HEK293 (cell line): Measurements from ENCODE around the gene KRT39.

ENCODE experiments used
- CTCF ChIA-PET: fragments of 350-600 bp; formaldehyde crosslinking; extraction: SDS; loops from one replicate; lab custom pipeline; 2021; ENCODE audit warnings: antibody characterized with exemption; lab: Yijun Ruan, JAX
- POLR2A ChIA-PET: fragments of 300-600 bp; formaldehyde crosslinking; extraction: SDS; loops from one replicate; lab custom pipeline; 2020; ENCODE audit warnings: antibody characterized with exemption, inconsistent platforms; lab: Yijun Ruan, JAX
- H3K27ac ChIP-seq: fragments of 200-500 bp; sonication (Bioruptor generic); 2 replicates; pipeline ENCODE4 v1.5.1; 2014; ENCODE audit warnings: low read depth, low read length, control low read depth, inconsistent platforms; ENCODE audit errors: extremely low read depth
- H3K36me3 ChIP-seq, 2 experiments: fragments of 200-500 bp in 1 of 2; sonication (Bioruptor generic) in 1 of 2; 1 replicate in 1 of 2; 2 replicates in 1 of 2; pipeline ENCODE4 v1.5.1; 2014 to 2017; ENCODE audit warnings: inconsistent platforms in 2 of 2, low read length in 2 of 2; ENCODE audit not compliant: control insufficient read depth in 2 of 2, insufficient read depth in 1 of 2
- H3K4me1 ChIP-seq: fragments of 200-500 bp; sonication (Bioruptor generic); 2 replicates; pipeline ENCODE4 v1.5.1; 2014; ENCODE audit warnings: mild to moderate bottlenecking, low read length, inconsistent platforms; ENCODE audit not compliant: control insufficient read depth, insufficient read depth
- H3K4me3 ChIP-seq: 2 replicates; pipeline ENCODE4 v1.5.1; 2011; ENCODE audit warnings: low read depth, mild to moderate bottlenecking, control low read depth, low read length, moderate library complexity
- H3K9me3 ChIP-seq: fragments of 200-500 bp; sonication (Bioruptor generic); 2 replicates; pipeline ENCODE4 v1.5.1; 2014; ENCODE audit warnings: low read depth, low read length, inconsistent platforms; ENCODE audit not compliant: control insufficient read depth, insufficient read depth
- HOXD13 ChIP-seq: sonication (generic); formaldehyde crosslinking; IDR thresholded peaks from 2 replicates; pipeline ENCODE4 v1.8.0; 2022; ENCODE audit warnings: missing genetic modification reagents, borderline replicate concordance
- IKZF3 ChIP-seq: fragments of 450-650 bp; IDR thresholded peaks from 2 replicates; pipeline ENCODE4 v1.5.0; 2018; ENCODE audit warnings: missing biosample characterization, mild to moderate bottlenecking, missing genetic modification characterization, moderate library complexity
- KLF7 ChIP-seq: fragments of 450-650 bp; formaldehyde crosslinking; IDR thresholded peaks from 2 replicates; pipeline ENCODE4 v1.5.1; 2016; ENCODE audit warnings: missing biosample characterization, missing genetic modification characterization, borderline replicate concordance
- KLF8 ChIP-seq: fragments of 450-650 bp; formaldehyde crosslinking; IDR thresholded peaks from 2 replicates; pipeline ENCODE4 v1.5.1; 2016; ENCODE audit warnings: missing biosample characterization, missing genetic modification characterization
- KLF9 ChIP-seq: fragments of 450-650 bp; formaldehyde crosslinking; IDR thresholded peaks from 2 replicates; pipeline ENCODE4 v1.5.1; 2016; ENCODE audit warnings: missing biosample characterization, missing genetic modification characterization, low read depth
- SCRT2 ChIP-seq: fragments of 450-650 bp; formaldehyde crosslinking; IDR thresholded peaks from 2 replicates; pipeline ENCODE4 v1.5.1; 2016; ENCODE audit warnings: missing biosample characterization, missing genetic modification characterization
- SP3 ChIP-seq: fragments of 450-650 bp; formaldehyde crosslinking; IDR thresholded peaks from 2 replicates; pipeline ENCODE4 v1.5.1; 2016; ENCODE audit warnings: missing biosample characterization, missing genetic modification characterization
- TRIM28 ChIP-seq: IDR thresholded peaks from 2 replicates; pipeline ENCODE4 v1.6.1; 2011; ENCODE audit warnings: low read length, control low read depth, borderline replicate concordance
- ZFHX2 ChIP-seq: fragments of 450-650 bp; formaldehyde crosslinking; conservative IDR thresholded peaks from 2 replicates; pipeline ENCODE4 v1.5.1; 2016; ENCODE audit warnings: missing biosample characterization, missing genetic modification characterization
- ZNF10 ChIP-seq: fragments of 450-650 bp; formaldehyde crosslinking; IDR thresholded peaks from 2 replicates; pipeline ENCODE4 v1.5.1; 2017; ENCODE audit warnings: missing biosample characterization, missing genetic modification characterization
- ZNF112 ChIP-seq: fragments of 450-650 bp; formaldehyde crosslinking; IDR thresholded peaks from 2 replicates; pipeline ENCODE4 v1.5.0; 2017; ENCODE audit warnings: missing biosample characterization, missing genetic modification characterization
- ZNF138 ChIP-seq: fragments of 450-650 bp; formaldehyde crosslinking; IDR thresholded peaks from 2 replicates; pipeline ENCODE4 v1.5.1; 2016; ENCODE audit warnings: missing biosample characterization, missing genetic modification characterization, borderline replicate concordance
- ZNF155 ChIP-seq: fragments of 450-650 bp; formaldehyde crosslinking; IDR thresholded peaks from 2 replicates; pipeline ENCODE4 v1.5.1; 2016; ENCODE audit warnings: missing biosample characterization, missing genetic modification characterization
- ZNF184 ChIP-seq: fragments of 450-650 bp; IDR thresholded peaks from 2 replicates; pipeline ENCODE4 v1.5.1; 2018; ENCODE audit warnings: missing biosample characterization, mild to moderate bottlenecking, missing genetic modification characterization
- ZNF214 ChIP-seq: fragments of 450-650 bp; formaldehyde crosslinking; IDR thresholded peaks from 2 replicates; pipeline ENCODE4 v1.5.1; 2017; ENCODE audit warnings: missing biosample characterization, mild to moderate bottlenecking, missing genetic modification characterization, borderline replicate concordance
- ZNF239 ChIP-seq: fragments of 450-650 bp; formaldehyde crosslinking; IDR thresholded peaks from 2 replicates; pipeline ENCODE4 v1.5.1; 2016; ENCODE audit warnings: missing biosample characterization, missing genetic modification characterization
- ZNF248 ChIP-seq: fragments of 450-650 bp; formaldehyde crosslinking; IDR thresholded peaks from 2 replicates; pipeline ENCODE4 v1.5.1; 2017; ENCODE audit warnings: missing biosample characterization, missing genetic modification characterization
- ZNF280D ChIP-seq: fragments of 450-650 bp; formaldehyde crosslinking; IDR thresholded peaks from 2 replicates; pipeline ENCODE4 v1.5.1; 2016; ENCODE audit warnings: missing biosample characterization, missing genetic modification characterization
- ZNF394 ChIP-seq: fragments of 450-650 bp; formaldehyde crosslinking; IDR thresholded peaks from 2 replicates; pipeline ENCODE4 v1.5.1; 2016; ENCODE audit warnings: missing biosample characterization, missing genetic modification characterization, mild to moderate bottlenecking, moderate library complexity, borderline replicate concordance
- ZNF416 ChIP-seq: fragments of 450-650 bp; formaldehyde crosslinking; IDR thresholded peaks from 2 replicates; pipeline ENCODE4 v1.5.1; 2016; ENCODE audit warnings: missing biosample characterization, missing genetic modification characterization
- ZNF426 ChIP-seq: fragments of 450-650 bp; formaldehyde crosslinking; IDR thresholded peaks from 2 replicates; pipeline ENCODE4 v1.5.1; 2017; ENCODE audit warnings: missing biosample characterization, missing genetic modification characterization, mild to moderate bottlenecking, inconsistent platforms, moderate library complexity
- ZNF473 ChIP-seq: fragments of 450-650 bp; formaldehyde crosslinking; IDR thresholded peaks from 2 replicates; pipeline ENCODE4 v1.5.1; 2017; ENCODE audit warnings: missing biosample characterization, missing genetic modification characterization
- ZNF514 ChIP-seq: fragments of 450-650 bp; formaldehyde crosslinking; IDR thresholded peaks from 2 replicates; pipeline ENCODE4 v1.5.1; 2016; ENCODE audit warnings: missing biosample characterization, missing genetic modification characterization
- ZNF623 ChIP-seq: fragments of 450-650 bp; formaldehyde crosslinking; IDR thresholded peaks from 2 replicates; pipeline ENCODE4 v1.5.1; 2016; ENCODE audit warnings: missing biosample characterization, missing genetic modification characterization
- ZNF660 ChIP-seq: fragments of 450-650 bp; IDR thresholded peaks from 2 replicates; pipeline ENCODE4 v1.5.1; 2018; ENCODE audit warnings: missing biosample characterization, mild to moderate bottlenecking, missing genetic modification characterization
- ZNF768 ChIP-seq: fragments of 450-650 bp; formaldehyde crosslinking; IDR thresholded peaks from 2 replicates; pipeline ENCODE4 v1.5.1; 2018; ENCODE audit warnings: missing biosample characterization, mild to moderate bottlenecking, missing genetic modification characterization
- ZSCAN18 ChIP-seq: fragments of 450-650 bp; formaldehyde crosslinking; IDR thresholded peaks from 2 replicates; pipeline ENCODE4 v1.5.1; 2016; ENCODE audit warnings: missing biosample characterization, missing genetic modification characterization
- ZSCAN23 ChIP-seq: fragments of 450-650 bp; formaldehyde crosslinking; IDR thresholded peaks from 2 replicates; pipeline ENCODE4 v1.5.1; 2016; ENCODE audit warnings: missing biosample characterization, missing genetic modification characterization

KRT39 gene

GRCh38 chr17:40961591-40961990, 5.2 kb downstream of the KRT39 start:
- no peaks in the 10 kb centered on the region for H3K36me3 ChIP-seq
- H3K4me3 ChIP-seq, result no peak overlapping the region
- H3K9me3 ChIP-seq, result no peaks in the 10 kb centered on the region
- ChIA-PET CTCF (interaction anchor here (0.5 to 1.6 kb wide), 7 partner anchors 9 to 687 kb away, joined by 3 to 10 read pairs (median 3); no protein-coding TSS in a partner anchor), POLR2A (no interaction called here)
- TF ChIP-seq ZFHX2 (tag by site-specific recombination) (no peak), ZNF138 (tag by site-specific recombination) (no peak), ZNF280D (tag by site-specific recombination) (no peak), KLF9 (no peak), ZNF416 (tag by site-specific recombination) (no peak), ZNF184 (no peak), IKZF3 (tag by site-specific recombination) (no peak), KLF7 (tag by site-specific recombination) (no peak)
- no peaks in the 10 kb centered on the region for H3K4me1 ChIP-seq
- no peak overlapping the region for H3K27ac ChIP-seq

- Histone ChIP-seq H3K9me3 (no peaks in the 10 kb centered on the region), H3K27ac (no peak overlapping the region), H3K4me1 (no peaks in the 10 kb centered on the region), H3K36me3 (no peaks in the 10 kb centered on the region), H3K4me3 (no peak overlapping the region)
- CTCF ChIA-PET, result interaction anchor here (0.6 to 1.1 kb wide), 2 partner anchors 98 to 103 kb away, joined by 3 read pairs; no protein-coding TSS in a partner anchor
- POLR2A ChIA-PET, result no interaction called here
- no peak for TF ChIP-seq ZNF623 (tag by site-specific recombination)
- no peak for TF ChIP-seq HOXD13 (CRISPR knock-in tag)
- no peak for TF ChIP-seq ZSCAN18 (tag by site-specific recombination)
- no peak for TF ChIP-seq ZNF10 (tag by site-specific recombination)
These were observed 6.6 kb downstream of the KRT39 start for GRCh38 chr17:40960144-40960543.

GRCh38 chr17:40958086-40958953, 8.4 kb downstream of the KRT39 start:
- TF ChIP-seq SP3 (tag by site-specific recombination) (no peak), ZNF514 (no peak), ZNF768 (tag by site-specific recombination) (no peak), TRIM28 (no peak), ZNF426 (tag by site-specific recombination) (no peak), ZSCAN23 (tag by site-specific recombination) (no peak), ZNF473 (no peak), ZNF394 (tag by site-specific recombination) (no peak), ZNF155 (tag by site-specific recombination) (no peak), SCRT2 (tag by site-specific recombination) (no peak), ZNF248 (tag by site-specific recombination) (no peak), ZNF138 (tag by site-specific recombination) (no peak), ZNF112 (tag by site-specific recombination) (no peak), KLF8 (tag by site-specific recombination) (no peak), ZNF239 (no peak), ZNF214 (tag by site-specific recombination) (no peak), ZNF660 (no peak)
- no peaks in the 10 kb centered on the region for H3K9me3 ChIP-seq

More at GRCh38 chr17:40958086-40958953, 8.4 kb downstream of the KRT39 start:
- Histone ChIP-seq H3K4me3 (no peak overlapping the region), H3K36me3 (no peaks in the 10 kb centered on the region), H3K27ac (no peak overlapping the region), H3K4me1 (no peaks in the 10 kb centered on the region)
- ChIA-PET POLR2A (no interaction called here), CTCF (interaction anchor here (0.8 to 1.4 kb wide), 2 partner anchors 9 to 705 kb away, joined by 3 to 5 read pairs; partner anchors contain the start of gene KRT39)
